ENCODE measurements around the gene DOHH.

GRCh38 chr19:3444695-3445234 lies 55.7 kb downstream of the DOHH start:
- no peak for TF ChIP-seq CTCF (conservative IDR thresholded peaks at IDR 0.05; ENCODE audit: low read depth in 2 of 2)
- TF ChIP-seq, protein P1, sequence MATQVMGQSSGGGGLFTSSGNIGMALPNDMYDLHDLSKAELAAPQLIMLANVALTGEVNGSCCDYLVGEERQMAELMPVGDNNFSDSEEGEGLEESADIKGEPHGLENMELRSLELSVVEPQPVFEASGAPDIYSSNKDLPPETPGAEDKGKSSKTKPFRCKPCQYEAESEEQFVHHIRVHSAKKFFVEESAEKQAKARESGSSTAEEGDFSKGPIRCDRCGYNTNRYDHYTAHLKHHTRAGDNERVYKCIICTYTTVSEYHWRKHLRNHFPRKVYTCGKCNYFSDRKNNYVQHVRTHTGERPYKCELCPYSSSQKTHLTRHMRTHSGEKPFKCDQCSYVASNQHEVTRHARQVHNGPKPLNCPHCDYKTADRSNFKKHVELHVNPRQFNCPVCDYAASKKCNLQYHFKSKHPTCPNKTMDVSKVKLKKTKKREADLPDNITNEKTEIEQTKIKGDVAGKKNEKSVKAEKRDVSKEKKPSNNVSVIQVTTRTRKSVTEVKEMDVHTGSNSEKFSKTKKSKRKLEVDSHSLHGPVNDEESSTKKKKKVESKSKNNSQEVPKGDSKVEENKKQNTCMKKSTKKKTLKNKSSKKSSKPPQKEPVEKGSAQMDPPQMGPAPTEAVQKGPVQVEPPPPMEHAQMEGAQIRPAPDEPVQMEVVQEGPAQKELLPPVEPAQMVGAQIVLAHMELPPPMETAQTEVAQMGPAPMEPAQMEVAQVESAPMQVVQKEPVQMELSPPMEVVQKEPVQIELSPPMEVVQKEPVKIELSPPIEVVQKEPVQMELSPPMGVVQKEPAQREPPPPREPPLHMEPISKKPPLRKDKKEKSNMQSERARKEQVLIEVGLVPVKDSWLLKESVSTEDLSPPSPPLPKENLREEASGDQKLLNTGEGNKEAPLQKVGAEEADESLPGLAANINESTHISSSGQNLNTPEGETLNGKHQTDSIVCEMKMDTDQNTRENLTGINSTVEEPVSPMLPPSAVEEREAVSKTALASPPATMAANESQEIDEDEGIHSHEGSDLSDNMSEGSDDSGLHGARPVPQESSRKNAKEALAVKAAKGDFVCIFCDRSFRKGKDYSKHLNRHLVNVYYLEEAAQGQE (IDR thresholded peaks at IDR 0.05; ENCODE audit: unreplicated experiment) = no peak
- no peak for TF ChIP-seq POLR2AphosphoS5 (IDR thresholded peaks at IDR 0.05; ENCODE audit: low read depth)
- TF ChIP-seq EZH2 (IDR thresholded peaks at IDR 0.05; ENCODE audit: low read depth, unreplicated experiment) = no peak
- no peak for TF ChIP-seq CREB1 (CRISPR knock-in tag; IDR thresholded peaks at IDR 0.05; ENCODE audit: low read depth)
- TF ChIP-seq EZH2phosphoT487 (IDR thresholded peaks at IDR 0.05; ENCODE audit: unreplicated experiment) = no peak
- no peak for TF ChIP-seq ZNF462 (CRISPR knock-in tag; IDR thresholded peaks at IDR 0.05)
- TF ChIP-seq STAT1 (IDR thresholded peaks at IDR 0.05; ENCODE audit: unreplicated experiment) = no peak
- TF ChIP-seq JUNB (IDR thresholded peaks at IDR 0.05; ENCODE audit: unreplicated experiment) = no peak
- no peak for TF ChIP-seq ZNF114 (CRISPR knock-in tag; IDR thresholded peaks at IDR 0.05)
- TF ChIP-seq NANOG (IDR thresholded peaks at IDR 0.05; ENCODE audit: borderline replicate concordance) = no peak
- TF ChIP-seq, protein P2, sequence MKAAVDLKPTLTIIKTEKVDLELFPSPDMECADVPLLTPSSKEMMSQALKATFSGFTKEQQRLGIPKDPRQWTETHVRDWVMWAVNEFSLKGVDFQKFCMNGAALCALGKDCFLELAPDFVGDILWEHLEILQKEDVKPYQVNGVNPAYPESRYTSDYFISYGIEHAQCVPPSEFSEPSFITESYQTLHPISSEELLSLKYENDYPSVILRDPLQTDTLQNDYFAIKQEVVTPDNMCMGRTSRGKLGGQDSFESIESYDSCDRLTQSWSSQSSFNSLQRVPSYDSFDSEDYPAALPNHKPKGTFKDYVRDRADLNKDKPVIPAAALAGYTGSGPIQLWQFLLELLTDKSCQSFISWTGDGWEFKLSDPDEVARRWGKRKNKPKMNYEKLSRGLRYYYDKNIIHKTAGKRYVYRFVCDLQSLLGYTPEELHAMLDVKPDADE (IDR thresholded peaks at IDR 0.05) = no peak
